GM12874 (cell line): ENCODE results near the gene TUBAL3.
A peak's percentile ranks its signal among the peaks of the same experiment; 100 is the strongest.

ENCODE experiments used
- CTCF ChIP-seq: IDR thresholded peaks from 2 replicates; pipeline ENCODE4 v1.5.1; 2011; ENCODE audit warnings: low read depth, mild to moderate bottlenecking, control low read depth, low read length, moderate library complexity; ENCODE audit not compliant: insufficient read depth

Gene TUBAL3

GRCh38 chr10:5441106-5441505 lies 36.5 kb upstream of the TUBAL3 start:
- no peak for TF ChIP-seq CTCF

- TF ChIP-seq CTCF = no peak
Measured at GRCh38 chr10:5440206-5440605, 35.6 kb upstream of the TUBAL3 start.

- no peak for TF ChIP-seq CTCF
Measured at GRCh38 chr10:5435328-5435727, 30.7 kb upstream of the TUBAL3 start.

GRCh38 chr10:5434017-5434753 lies 29.6 kb upstream of the TUBAL3 start:
- peak; percentile 50 for TF ChIP-seq CTCF

- no peak for TF ChIP-seq CTCF
Measured at GRCh38 chr10:5433182-5433581, 28.6 kb upstream of the TUBAL3 start.

- no peak for TF ChIP-seq CTCF
Measured at GRCh38 chr10:5428133-5428532, 23.5 kb upstream of the TUBAL3 start.

GRCh38 chr10:5424751-5425150 lies 20.1 kb upstream of the TUBAL3 start:
- no peak for TF ChIP-seq CTCF
